PC-9 (cell line): ENCODE data around the gene PPP1R2.

Source experiments
- CTCF ChIP-seq: fragments of 200-600 bp; sonication (generic); conservative IDR thresholded peaks from 2 replicates; pipeline ENCODE4 v1.6.1; 2017; ENCODE audit warnings: mixed run types, antibody characterized with exemption, mild to moderate bottlenecking, moderate library complexity
- EZH2 ChIP-seq: fragments of 200-600 bp; sonication (generic); IDR thresholded peaks from 2 replicates; pipeline ENCODE4 v1.8.0; 2017; ENCODE audit warnings: antibody characterized with exemption, low read depth

- TF ChIP-seq CTCF (no peak), EZH2 (no peak)
Measured at GRCh38 chr3:195551381-195551978, 8.4 kb upstream of the PPP1R2 start.
